SK-N-SH treated with all-trans-retinoic acid at 6 μM for 48 hours (cell line): ENCODE measurements around the gene POLG.

Experiments
- ARNTL ChIP-seq: fragments of 450-650 bp; formaldehyde crosslinking; IDR thresholded peaks from 2 replicates; pipeline ENCODE4 v1.5.0; 2020; ENCODE audit warnings: low read depth, mild to moderate bottlenecking, moderate library complexity, borderline replicate concordance
- CSDC2 ChIP-seq: fragments of 250-450 bp; sonication (Bioruptor Pico); IDR thresholded peaks from 2 replicates; pipeline ENCODE4 v1.5.0; 2020; ENCODE audit warnings: mild to moderate bottlenecking, moderate library complexity
- GLIS3 ChIP-seq: fragments of 250-450 bp; sonication (Bioruptor Pico); IDR thresholded peaks from 2 replicates; pipeline ENCODE4 v1.5.0; 2020; ENCODE audit warnings: mild to moderate bottlenecking, moderate library complexity
- RARB ChIP-seq: fragments of 250-450 bp; sonication (Bioruptor Pico); IDR thresholded peaks from 2 replicates; pipeline ENCODE4 v1.8.0; 2021; ENCODE audit warnings: mild to moderate bottlenecking, moderate library complexity
- SNAI2 ChIP-seq: fragments of 250-450 bp; sonication (Bioruptor Pico); IDR thresholded peaks from 2 replicates; pipeline ENCODE4 v1.5.0; 2020; ENCODE audit warnings: mild to moderate bottlenecking, moderate library complexity
- ZFP3 ChIP-seq: fragments of 250-450 bp; sonication (Bioruptor Pico); IDR thresholded peaks from 2 replicates; pipeline ENCODE4 v1.5.0; 2020; ENCODE audit warnings: mild to moderate bottlenecking, moderate library complexity
- ZNF565 ChIP-seq: fragments of 450-650 bp; formaldehyde crosslinking; conservative IDR thresholded peaks from 2 replicates; pipeline ENCODE4 v1.5.0; 2020; ENCODE audit warnings: low read depth, mild to moderate bottlenecking, moderate library complexity
- ZNF70 ChIP-seq: fragments of 450-650 bp; formaldehyde crosslinking; IDR thresholded peaks from 2 replicates; pipeline ENCODE4 v1.5.0; 2020; ENCODE audit warnings: mild to moderate bottlenecking, moderate library complexity
- TF ChIP-seq, protein P1 (sequence below): fragments of 250-450 bp; sonication (Bioruptor Pico); IDR thresholded peaks from 2 replicates; pipeline ENCODE4 v1.8.0; 2020; ENCODE audit warnings: mild to moderate bottlenecking, moderate library complexity, borderline replicate concordance
- TF ChIP-seq, protein P2 (sequence below): fragments of 250-450 bp; sonication (Bioruptor Pico); IDR thresholded peaks from 2 replicates; pipeline ENCODE4 v1.5.1; 2021; ENCODE audit warnings: mild to moderate bottlenecking, moderate library complexity
- TF ChIP-seq, protein P3 (sequence below): fragments of 250-450 bp; sonication (Bioruptor Pico); IDR thresholded peaks from 2 replicates; pipeline ENCODE4 v1.5.0; 2020; ENCODE audit warnings: mild to moderate bottlenecking, moderate library complexity

DNA sequence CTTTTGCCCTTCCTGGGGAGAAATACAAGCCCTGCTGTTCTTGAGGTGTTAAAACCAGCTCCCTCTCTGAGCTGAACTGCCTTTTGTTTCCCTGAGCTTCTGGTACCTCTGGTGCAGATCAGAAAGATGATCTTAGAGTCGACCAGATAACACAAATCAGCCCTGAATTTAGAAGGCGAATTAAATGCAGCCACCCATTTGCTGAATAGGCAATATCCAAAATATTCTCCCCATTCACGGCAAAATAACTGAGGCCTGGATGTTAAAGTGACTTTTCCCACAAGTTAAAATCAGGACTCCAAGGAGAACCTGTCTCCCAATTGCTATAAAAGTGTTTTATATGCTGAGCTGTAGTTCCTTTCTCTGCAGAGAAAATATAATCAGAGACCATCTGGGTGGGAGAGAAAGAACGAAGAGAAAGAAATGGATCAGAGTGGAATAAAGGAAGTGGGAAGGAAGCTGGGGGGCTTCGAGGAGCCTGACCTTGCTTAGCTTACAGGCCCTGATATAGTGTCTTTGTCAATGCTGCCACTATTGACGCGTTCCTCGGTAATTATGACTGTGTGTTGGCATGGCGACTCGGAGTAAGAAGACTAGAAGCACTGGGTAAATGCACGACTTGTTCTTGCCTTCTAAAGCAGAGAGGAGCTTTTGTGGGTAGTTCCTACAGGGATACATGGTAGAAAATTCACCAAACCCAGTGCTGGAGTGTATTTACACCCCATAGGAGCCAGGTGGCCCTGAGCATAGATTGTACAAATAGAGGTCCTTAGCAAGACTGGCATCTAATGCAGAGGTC lies 47.5 kb upstream of the POLG start:
- TF ChIP-seq GLIS3 (CRISPR knock-in tag) = no peak
- TF ChIP-seq, protein P1, sequence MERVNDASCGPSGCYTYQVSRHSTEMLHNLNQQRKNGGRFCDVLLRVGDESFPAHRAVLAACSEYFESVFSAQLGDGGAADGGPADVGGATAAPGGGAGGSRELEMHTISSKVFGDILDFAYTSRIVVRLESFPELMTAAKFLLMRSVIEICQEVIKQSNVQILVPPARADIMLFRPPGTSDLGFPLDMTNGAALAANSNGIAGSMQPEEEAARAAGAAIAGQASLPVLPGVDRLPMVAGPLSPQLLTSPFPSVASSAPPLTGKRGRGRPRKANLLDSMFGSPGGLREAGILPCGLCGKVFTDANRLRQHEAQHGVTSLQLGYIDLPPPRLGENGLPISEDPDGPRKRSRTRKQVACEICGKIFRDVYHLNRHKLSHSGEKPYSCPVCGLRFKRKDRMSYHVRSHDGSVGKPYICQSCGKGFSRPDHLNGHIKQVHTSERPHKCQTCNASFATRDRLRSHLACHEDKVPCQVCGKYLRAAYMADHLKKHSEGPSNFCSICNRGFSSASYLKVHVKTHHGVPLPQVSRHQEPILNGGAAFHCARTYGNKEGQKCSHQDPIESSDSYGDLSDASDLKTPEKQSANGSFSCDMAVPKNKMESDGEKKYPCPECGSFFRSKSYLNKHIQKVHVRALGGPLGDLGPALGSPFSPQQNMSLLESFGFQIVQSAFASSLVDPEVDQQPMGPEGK (CRISPR knock-in tag) = no peak
- TF ChIP-seq, protein P2, sequence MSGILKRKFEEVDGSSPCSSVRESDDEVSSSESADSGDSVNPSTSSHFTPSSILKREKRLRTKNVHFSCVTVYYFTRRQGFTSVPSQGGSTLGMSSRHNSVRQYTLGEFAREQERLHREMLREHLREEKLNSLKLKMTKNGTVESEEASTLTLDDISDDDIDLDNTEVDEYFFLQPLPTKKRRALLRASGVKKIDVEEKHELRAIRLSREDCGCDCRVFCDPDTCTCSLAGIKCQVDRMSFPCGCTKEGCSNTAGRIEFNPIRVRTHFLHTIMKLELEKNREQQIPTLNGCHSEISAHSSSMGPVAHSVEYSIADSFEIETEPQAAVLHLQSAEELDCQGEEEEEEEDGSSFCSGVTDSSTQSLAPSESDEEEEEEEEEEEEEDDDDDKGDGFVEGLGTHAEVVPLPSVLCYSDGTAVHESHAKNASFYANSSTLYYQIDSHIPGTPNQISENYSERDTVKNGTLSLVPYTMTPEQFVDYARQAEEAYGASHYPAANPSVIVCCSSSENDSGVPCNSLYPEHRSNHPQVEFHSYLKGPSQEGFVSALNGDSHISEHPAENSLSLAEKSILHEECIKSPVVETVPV (CRISPR knock-in tag) = no peak
- no peak for TF ChIP-seq CSDC2 (CRISPR knock-in tag)
- no peak for TF ChIP-seq SNAI2 (CRISPR knock-in tag)
- TF ChIP-seq ZNF565 = no peak
- no peak for TF ChIP-seq RARB
- TF ChIP-seq, protein P3, sequence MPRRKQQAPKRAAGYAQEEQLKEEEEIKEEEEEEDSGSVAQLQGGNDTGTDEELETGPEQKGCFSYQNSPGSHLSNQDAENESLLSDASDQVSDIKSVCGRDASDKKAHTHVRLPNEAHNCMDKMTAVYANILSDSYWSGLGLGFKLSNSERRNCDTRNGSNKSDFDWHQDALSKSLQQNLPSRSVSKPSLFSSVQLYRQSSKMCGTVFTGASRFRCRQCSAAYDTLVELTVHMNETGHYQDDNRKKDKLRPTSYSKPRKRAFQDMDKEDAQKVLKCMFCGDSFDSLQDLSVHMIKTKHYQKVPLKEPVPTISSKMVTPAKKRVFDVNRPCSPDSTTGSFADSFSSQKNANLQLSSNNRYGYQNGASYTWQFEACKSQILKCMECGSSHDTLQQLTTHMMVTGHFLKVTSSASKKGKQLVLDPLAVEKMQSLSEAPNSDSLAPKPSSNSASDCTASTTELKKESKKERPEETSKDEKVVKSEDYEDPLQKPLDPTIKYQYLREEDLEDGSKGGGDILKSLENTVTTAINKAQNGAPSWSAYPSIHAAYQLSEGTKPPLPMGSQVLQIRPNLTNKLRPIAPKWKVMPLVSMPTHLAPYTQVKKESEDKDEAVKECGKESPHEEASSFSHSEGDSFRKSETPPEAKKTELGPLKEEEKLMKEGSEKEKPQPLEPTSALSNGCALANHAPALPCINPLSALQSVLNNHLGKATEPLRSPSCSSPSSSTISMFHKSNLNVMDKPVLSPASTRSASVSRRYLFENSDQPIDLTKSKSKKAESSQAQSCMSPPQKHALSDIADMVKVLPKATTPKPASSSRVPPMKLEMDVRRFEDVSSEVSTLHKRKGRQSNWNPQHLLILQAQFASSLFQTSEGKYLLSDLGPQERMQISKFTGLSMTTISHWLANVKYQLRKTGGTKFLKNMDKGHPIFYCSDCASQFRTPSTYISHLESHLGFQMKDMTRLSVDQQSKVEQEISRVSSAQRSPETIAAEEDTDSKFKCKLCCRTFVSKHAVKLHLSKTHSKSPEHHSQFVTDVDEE (CRISPR knock-in tag) = no peak
- no peak for TF ChIP-seq ZNF70 (CRISPR knock-in tag)
- TF ChIP-seq ARNTL = no peak
- no peak for TF ChIP-seq ZFP3 (CRISPR knock-in tag)
